OCI-LY3 (cell line): ENCODE data around the gene UGCG.

Experiments
- H2AFZ ChIP-seq: fragments of 200-600, 300-600 bp; shearing (Covaris generic); 2 replicates; pipeline ENCODE4 v1.6.0; 2014; ENCODE audit warnings: antibody characterized with exemption, low read depth, low read length
- H3K27ac ChIP-seq: fragments of 200-600, 300-600 bp; sonication (generic); 2 replicates; pipeline ENCODE4 v1.5.1; 2014; ENCODE audit warnings: mild to moderate bottlenecking, low read length, moderate library complexity, mixed read lengths
- H3K27me3 ChIP-seq: fragments of 200-600, 300-600 bp; sonication (generic); 2 replicates; pipeline ENCODE4 v1.6.1; 2014; ENCODE audit warnings: low read depth, low read length, mixed read lengths
- H3K36me3 ChIP-seq: fragments of 200-600, 300-600 bp; sonication (generic); replicated peaks from 2 replicates; pipeline ENCODE3; 2014; ENCODE audit warnings: low read depth, low read length, mixed read lengths
- H3K4me1 ChIP-seq: fragments of 300-600, 200-600 bp; sonication (generic); 2 replicates; pipeline ENCODE4 v1.6.1; 2014; ENCODE audit warnings: low read length, mixed read lengths
- H3K4me2 ChIP-seq: fragments of 200-600, 300-600 bp; sonication (generic); 2 replicates; pipeline ENCODE4 v1.6.1; 2014; ENCODE audit warnings: low read length, mixed read lengths
- H3K4me3 ChIP-seq: fragments of 300-600, 200-600 bp; sonication (generic); 2 replicates; pipeline ENCODE4 v1.5.1; 2014; ENCODE audit warnings: antibody characterized with exemption, mild to moderate bottlenecking, low read length, moderate library complexity
- H3K79me2 ChIP-seq: fragments of 300-600, 200-600 bp; shearing (Covaris generic); 2 replicates; pipeline ENCODE4 v1.6.1; 2014; ENCODE audit warnings: mild to moderate bottlenecking, low read length, mixed read lengths
- H3K9ac ChIP-seq: fragments of 300-600, 200-600 bp; shearing (Covaris generic); 2 replicates; pipeline ENCODE4 v1.6.0; 2014; ENCODE audit warnings: mild to moderate bottlenecking, low read length, moderate library complexity
- H3K9me3 ChIP-seq: fragments of 200-600, 300-600 bp; shearing (Covaris generic); 2 replicates; pipeline ENCODE4 v1.6.1; 2014; ENCODE audit warnings: low read length, mixed read lengths; ENCODE audit not compliant: insufficient read depth
- H4K20me1 ChIP-seq: fragments of 200-600, 300-600 bp; sonication (generic); 2 replicates; pipeline ENCODE4 v1.6.1; 2016; ENCODE audit warnings: low read length, mixed read lengths; ENCODE audit not compliant: insufficient read depth
- CTCF ChIP-seq: fragments of 200-600, 300-600 bp; sonication (generic); IDR thresholded peaks from 2 replicates; pipeline ENCODE4 v1.5.1; 2014; ENCODE audit warnings: antibody characterized with exemption, low read length, low read depth
- EZH2phosphoT487 ChIP-seq: fragments of 200-600 bp; shearing (Covaris generic); IDR thresholded peaks from 2 replicates; pipeline ENCODE4 v1.6.1; 2018; ENCODE audit warnings: antibody characterized with exemption, mixed run types, low read depth

Gene UGCG

GRCh38 chr9:111975709-111976108 lies 79.1 kb downstream of the UGCG start:
- Histone ChIP-seq H3K4me2 (peak overlapping the region; percentile 1; the same call in 1 of the 2 replicates), H3K9me3 (no peaks in the 10 kb centered on the region), H2AFZ (no peak overlapping the region; the same call in 1 of the 2 replicates), H3K27ac (peak overlapping the region; percentile 45), H4K20me1 (no peaks in the 10 kb centered on the region), H3K4me1 (peaks cover 68% of the 10 kb centered on the region), H3K36me3 (no peaks in the 10 kb centered on the region), H3K4me3 (no peak overlapping the region), H3K27me3 (no peaks in the 10 kb centered on the region), H3K9ac (peak overlapping the region; percentile 26), H3K79me2 (no peaks in the 10 kb centered on the region)
- TF ChIP-seq CTCF: peak; percentile 68
- TF ChIP-seq EZH2phosphoT487: no peak

GRCh38 chr9:111978616-111979015 lies 82.0 kb downstream of the UGCG start:
- TF ChIP-seq EZH2phosphoT487 (no peak), CTCF (no peak)
- peaks cover 85% of the 10 kb centered on the region for H3K4me1 ChIP-seq

GRCh38 chr9:111979561-111979960 lies 82.9 kb downstream of the UGCG start:
- H3K79me2 ChIP-seq: no peaks in the 10 kb centered on the region
- H3K4me2 ChIP-seq: no peak overlapping the region
- H2AFZ ChIP-seq: no peak overlapping the region
- H3K9me3 ChIP-seq: no peaks in the 10 kb centered on the region
- peaks cover 85% of the 10 kb centered on the region for H3K4me1 ChIP-seq
- TF ChIP-seq EZH2phosphoT487 (no peak), CTCF (no peak)
- H3K4me3 ChIP-seq: no peak overlapping the region
- H4K20me1 ChIP-seq: no peaks in the 10 kb centered on the region
- no peaks in the 10 kb centered on the region for H3K27me3 ChIP-seq
- H3K27ac ChIP-seq: no peak overlapping the region
- H3K36me3 ChIP-seq: no peaks in the 10 kb centered on the region
- no peak overlapping the region for H3K9ac ChIP-seq

More at GRCh38 chr9:111978616-111979015, 82.0 kb downstream of the UGCG start:
- Histone ChIP-seq H3K27me3 (no peaks in the 10 kb centered on the region), H3K36me3 (no peaks in the 10 kb centered on the region), H3K4me3 (no peak overlapping the region), H4K20me1 (no peaks in the 10 kb centered on the region), H3K9ac (no peak overlapping the region), H2AFZ (no peak overlapping the region), H3K79me2 (no peaks in the 10 kb centered on the region), H3K27ac (no peak overlapping the region), H3K4me2 (no peak overlapping the region), H3K9me3 (no peaks in the 10 kb centered on the region)

GRCh38 chr9:111980398-111980797 lies 83.8 kb downstream of the UGCG start:
- Histone ChIP-seq H3K79me2 (no peaks in the 10 kb centered on the region), H3K36me3 (no peaks in the 10 kb centered on the region), H3K4me3 (no peak overlapping the region), H3K9me3 (no peaks in the 10 kb centered on the region), H3K27ac (peak overlapping the region; percentile 17; the same call in 1 of the 2 replicates), H3K4me1 (peaks cover 85% of the 10 kb centered on the region), H4K20me1 (no peaks in the 10 kb centered on the region), H3K9ac (no peak overlapping the region), H2AFZ (no peak overlapping the region), H3K4me2 (no peak overlapping the region), H3K27me3 (no peaks in the 10 kb centered on the region)
- TF ChIP-seq EZH2phosphoT487: no peak

GRCh38 chr9:111983484-111983908 lies 86.9 kb downstream of the UGCG start:
- Histone ChIP-seq H3K27ac (peak overlapping the region; percentile 99), H3K4me3 (0 out of 2 replicates have a peak overlapping the region, but pooled peaks have one; percentile 3), H3K4me1 (peaks cover 91% of the 10 kb centered on the region), H3K36me3 (no peaks in the 10 kb centered on the region), H3K79me2 (no peaks in the 10 kb centered on the region), H3K27me3 (no peaks in the 10 kb centered on the region), H2AFZ (no peak overlapping the region), H3K4me2 (peak overlapping the region; percentile 61), H4K20me1 (no peaks in the 10 kb centered on the region), H3K9ac (peak overlapping the region; percentile 78), H3K9me3 (no peaks in the 10 kb centered on the region)
- TF ChIP-seq EZH2phosphoT487: no peak
- TF ChIP-seq CTCF: no peak
